B cell (primary cell): ENCODE data around the gene IL25. TPM values are rescaled to one million over a fixed set of nuclear protein-coding genes. Genes with fewer than 3 reads are reported as not detected.

ENCODE experiments used
- ATAC-seq: fragments of 200-7000 bp; cut with Tn5 transposase; one replicate; pipeline ENCODE4 v1.10.0; 2021; ENCODE audit warnings: low read depth, mild to moderate bottlenecking, moderate number of reproducible peaks, moderate library complexity
- CTCF ChIA-PET: fragments of 350-600 bp; sonication (Branson Sonifier 250); formaldehyde crosslinking; loops from one replicate; lab custom pipeline; 2021; ENCODE audit warnings: antibody characterized with exemption, inconsistent platforms; lab: Charles Lee
- POLR2A ChIA-PET: fragments of 350-600 bp; sonication (Branson Sonifier 250); formaldehyde crosslinking; loops from one replicate; lab custom pipeline; 2021; ENCODE audit warnings: antibody characterized with exemption; lab: Charles Lee
- DNase-seq: peaks from one replicate; pipeline ENCODE4 v3.0.0; 2013
- H2AFZ ChIP-seq: 2 replicates; pipeline ENCODE4 v1.6.1; 2012; ENCODE audit warnings: mild to moderate bottlenecking, low read depth, low read length; ENCODE audit not compliant: insufficient read depth, poor library complexity, severe bottlenecking
- H3K27ac ChIP-seq, 2 donors: 1 replicate in 1 of 2; 2 replicates in 1 of 2; pipeline ENCODE4 v1.5.1; 2012 to 2013; ENCODE audit warnings: low read length in 2 of 2, mild to moderate bottlenecking in 2 of 2, moderate library complexity in 1 of 2
- H3K27me3 ChIP-seq, 4 experiments: fragments of 200-600 bp in 1 of 4; sonication (generic) in 1 of 4; replicated peaks in 1 of 4; 1 replicate in 2 of 4; 2 replicates in 2 of 4; pipeline versions ENCODE4 v1.6.1 to v1.7.0; 2013 to 2016; ENCODE audit warnings: low read length in 3 of 4, mild to moderate bottlenecking in 2 of 4, mixed read lengths in 1 of 4, moderate library complexity in 1 of 4; ENCODE audit not compliant: insufficient read depth in 4 of 4, control insufficient read depth in 3 of 4; ENCODE audit errors: control extremely low read depth in 1 of 4
- H3K36me3 ChIP-seq, 2 experiments: replicated peaks in 1 of 2; 1 replicate in 1 of 2; 2 replicates in 1 of 2; pipeline versions ENCODE4 v1.6.1 to v1.7.1; 2013; ENCODE audit warnings: low read length in 1 of 2; ENCODE audit not compliant: insufficient read depth in 2 of 2, control insufficient read depth in 1 of 2; ENCODE audit errors: control extremely low read depth in 1 of 2, extremely low read depth in 1 of 2
- H3K4me1 ChIP-seq, 2 donors: fragments of 200-600 bp in 1 of 2; sonication (generic) in 1 of 2; 1 replicate in 1 of 2; 2 replicates in 1 of 2; pipeline versions ENCODE4 v1.5.1 to v1.6.1; 2013 to 2017; ENCODE audit warnings: low read length in 2 of 2; ENCODE audit not compliant: control insufficient read depth in 2 of 2, insufficient read depth in 2 of 2
- H3K4me2 ChIP-seq: replicated peaks from 2 replicates; pipeline ENCODE3; 2012; ENCODE audit warnings: mild to moderate bottlenecking, low read depth, low read length; ENCODE audit not compliant: poor library complexity, severe bottlenecking
- H3K4me3 ChIP-seq, 5 experiments: fragments of 200-600 bp in 1 of 5; sonication (generic) in 1 of 5; 1 replicate in 3 of 5; 2 replicates in 2 of 5; pipeline versions ENCODE4 v1.5.1 to v1.7.0; 2011 to 2016; ENCODE audit warnings: low read length in 4 of 5, mild to moderate bottlenecking in 4 of 5, low read depth in 2 of 5, control low read depth in 1 of 5, moderate library complexity in 1 of 5; ENCODE audit not compliant: insufficient read depth in 1 of 5; ENCODE audit errors: control extremely low read depth in 1 of 5, extremely low read depth in 1 of 5
- H3K79me2 ChIP-seq: fragments of 200-600 bp; sonication (generic); one replicate; pipeline ENCODE4 v1.6.0; 2016; ENCODE audit warnings: low read length; ENCODE audit not compliant: control insufficient read depth, insufficient read depth
- H3K9ac ChIP-seq: fragments of 200-600 bp; sonication (generic); 2 replicates; pipeline ENCODE4 v1.6.1; 2017; ENCODE audit warnings: mild to moderate bottlenecking, low read length, moderate library complexity
- H3K9me3 ChIP-seq, 3 donors: one replicate each; pipeline versions ENCODE4 v1.6.1 to v1.7.1; 2013; ENCODE audit warnings: low read length in 2 of 3; ENCODE audit not compliant: control insufficient read depth in 2 of 3, insufficient read depth in 1 of 3; ENCODE audit errors: control extremely low read depth in 1 of 3
- H4K20me1 ChIP-seq: 2 replicates; pipeline ENCODE4 v1.6.0; 2012; ENCODE audit warnings: mild to moderate bottlenecking, low read length; ENCODE audit not compliant: insufficient read depth, control insufficient read depth, poor library complexity, severe bottlenecking
- H3K27ac Mint-ChIP-seq: one replicate; pipeline ENCODE4 v1.8.0; 2021; ENCODE audit warnings: mixed read lengths
- H3K27me3 Mint-ChIP-seq: one replicate; pipeline ENCODE4 v1.8.0; 2021; ENCODE audit warnings: mixed read lengths
- H3K4me1 Mint-ChIP-seq: one replicate; pipeline ENCODE4 v1.8.0; 2021; ENCODE audit warnings: mixed read lengths
- H3K4me3 Mint-ChIP-seq: one replicate; pipeline ENCODE4 v1.8.0; 2021; ENCODE audit warnings: mixed read lengths
- H3K9me3 Mint-ChIP-seq: one replicate; pipeline ENCODE4 v1.8.0; 2022; ENCODE audit warnings: mixed read lengths; ENCODE audit not compliant: insufficient read depth
- CTCF ChIP-seq: fragments of 200-600 bp; IDR thresholded peaks from one replicate; pipeline ENCODE4 v1.8.0; 2022; ENCODE audit warnings: antibody characterized with exemption, mild to moderate bottlenecking
- EZH2 ChIP-seq: IDR thresholded peaks from 2 replicates; pipeline ENCODE4 v1.6.1; 2012; ENCODE audit warnings: borderline replicate concordance, low read depth, mild to moderate bottlenecking, moderate library complexity, low read length; ENCODE audit not compliant: insufficient read depth, poor library complexity, severe bottlenecking
- WGBS: methylation state at CpG from one replicate; pipeline ENCODE4 v1.1.5; 2013; ENCODE audit warnings: missing lambda C conversion rate; ENCODE audit not compliant: insufficient coverage; 5-methylcytosine and 5-hydroxymethylcytosine counted together
- intact Hi-C: fragments of 100-400 bp; cut with micrococcal nuclease; formaldehyde crosslinking; loops from one replicate; pipeline ENCODE4 v1.10.0; 2022
- polyA plus RNA-seq: library from polyadenylated mRNA; depleted of rRNA; stranded (reverse); fragments of >200 nt; gene quantifications from 2 replicates; pipeline ENCODE4 v1.2.3, GENCODE V29; 2012
- total RNA-seq, 2 donors: library from RNA; stranded (reverse); fragments of 120-200 nt in 1 of 2; gene quantifications; 1 replicate in 1 of 2; 2 replicates in 1 of 2; pipeline versions ENCODE4 v1.2.3 to v1.2.4, GENCODE V29; 2013 to 2022

Gene IL25
- total and polyA plus RNA-seq, 2 donors (not counting 1 experiment from before 2014, with no cell fraction given): not detected

DNA sequence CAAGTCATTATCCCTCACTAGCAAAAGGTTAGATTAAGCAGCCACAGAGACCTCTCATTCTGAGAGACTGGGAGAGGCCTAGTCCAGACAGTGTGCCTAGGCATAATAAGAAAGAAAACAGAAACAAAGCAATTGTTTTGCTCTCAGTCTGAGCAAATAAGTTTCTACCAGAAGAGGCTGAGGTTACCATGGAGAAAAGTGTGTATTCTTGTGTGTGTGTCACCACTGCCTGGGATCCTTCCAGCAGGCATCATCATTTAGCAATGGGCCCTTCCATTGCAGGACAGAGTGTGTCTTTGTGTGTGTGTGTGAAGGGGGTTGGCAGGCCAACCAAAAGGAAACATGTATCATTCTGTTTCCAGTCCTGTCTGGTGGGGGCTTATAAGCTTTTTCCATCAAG lies 11.3 kb upstream of the IL25 start:
- Histone ChIP-seq H2AFZ (no peak overlapping the region), H3K27me3 (peaks cover 0 to 22% (median 3%) of the 10 kb centered on the region in 4 experiments), H3K27ac (no peak overlapping the region), H3K4me2 (no peak overlapping the region), H3K9me3 (peaks cover 0 to 3% (median 0%) of the 10 kb centered on the region in 3 donors), H4K20me1 (no peaks in the 10 kb centered on the region), H3K36me3 (no peaks in the 10 kb centered on the region), H3K4me1 (no peaks in the 10 kb centered on the region), H3K9ac (no peak overlapping the region), H3K79me2 (no peaks in the 10 kb centered on the region), H3K4me3 (no peak overlapping the region)
- ATAC-seq (no peak), DNase-seq (no peak)
- Mint-ChIP-seq H3K27ac (no peak overlapping the region), H3K27me3 (peaks cover 27% of the 10 kb centered on the region), H3K4me1 (no peaks in the 10 kb centered on the region), H3K4me3 (no peak overlapping the region), H3K9me3 (no peaks in the 10 kb centered on the region)
- intact Hi-C loops: no loop called here
- CTCF ChIA-PET: interaction anchor here (0.5 to 1.2 kb wide), 2 partner anchors 18 to 240 kb away, joined by 3 to 4 read pairs; no protein-coding TSS in a partner anchor
- POLR2A ChIA-PET: no interaction called here
- TF ChIP-seq EZH2 (no peak), CTCF (no peak)

DNA sequence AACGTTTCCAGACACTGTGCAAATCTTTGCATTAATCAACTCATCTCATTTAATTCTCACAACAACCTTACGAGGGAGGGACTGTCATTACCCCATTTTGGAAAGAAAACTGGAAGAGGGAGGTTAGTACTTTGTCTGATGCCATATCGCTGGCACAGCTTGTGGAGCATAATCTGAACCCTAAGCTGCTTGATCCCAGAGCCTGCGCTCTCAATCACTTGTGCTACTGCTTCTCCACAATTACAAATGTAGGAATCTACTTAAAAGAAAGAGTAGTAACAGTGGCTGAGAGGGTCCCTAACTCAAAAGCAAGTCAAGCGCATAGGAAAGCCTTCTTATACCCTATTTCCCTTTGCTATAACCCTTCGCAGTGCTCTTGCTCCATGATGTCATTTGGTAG lies 10.8 kb upstream of the IL25 start:
- Histone ChIP-seq H3K79me2 (no peaks in the 10 kb centered on the region), H3K27me3 (peaks cover 0 to 26% (median 3%) of the 10 kb centered on the region in 4 experiments), H2AFZ (no peak overlapping the region), H3K4me3 (no peak overlapping the region), H3K9me3 (peaks cover 0 to 3% (median 0%) of the 10 kb centered on the region in 3 donors), H3K36me3 (no peaks in the 10 kb centered on the region), H3K4me1 (no peaks in the 10 kb centered on the region), H4K20me1 (no peaks in the 10 kb centered on the region), H3K27ac (no peak overlapping the region), H3K4me2 (no peak overlapping the region), H3K9ac (no peak overlapping the region)
- 80% methylated on average over 2 of the region's 6 CpGs for WGBS
- no peaks in the 10 kb centered on the region for H3K9me3 Mint-ChIP-seq
- peaks cover 27% of the 10 kb centered on the region for H3K27me3 Mint-ChIP-seq
- H3K27ac Mint-ChIP-seq: no peak overlapping the region
- TF ChIP-seq CTCF (no peak), EZH2 (no peak)
- ATAC-seq (no peak), DNase-seq (no peak)
- CTCF ChIA-PET: interaction anchor here (0.5 to 1.2 kb wide), 3 partner anchors 18 to 241 kb away, joined by 3 to 4 read pairs (median 3); no protein-coding TSS in a partner anchor
- H3K4me3 Mint-ChIP-seq: no peak overlapping the region
- intact Hi-C loops: no loop called here
- no peaks in the 10 kb centered on the region for H3K4me1 Mint-ChIP-seq
- POLR2A ChIA-PET: no interaction called here
